ENCODE measurements around the gene TNK2.

DNA sequence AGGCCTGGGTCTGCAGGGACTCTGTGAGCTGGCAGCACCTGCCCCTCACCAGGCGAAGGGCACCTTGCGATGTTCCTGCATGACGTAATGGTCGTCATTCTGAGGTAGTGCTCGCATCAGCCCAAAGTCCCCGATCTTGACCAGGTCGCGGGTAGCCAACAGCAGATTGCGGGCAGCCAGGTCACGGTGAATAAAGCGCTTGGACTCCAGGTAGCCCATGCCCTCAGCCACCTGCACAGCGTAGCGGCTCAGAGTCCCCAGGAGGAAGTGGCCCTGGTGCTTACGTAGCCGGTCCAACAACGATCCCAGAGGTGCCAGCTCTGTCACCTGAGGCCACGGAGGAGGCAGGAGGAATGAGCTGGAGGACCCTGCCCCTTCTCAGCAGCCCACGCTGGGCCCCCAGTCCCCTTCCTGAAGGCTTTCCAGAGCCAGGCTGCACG is 26.3 kb downstream of the TNK2 start:
- TF ChIP-seq POLR2A (IDR thresholded peaks at IDR 0.05) (no peak), CTCF (IDR thresholded peaks at IDR 0.05) (no peak)

All from adrenal gland (tissue), 5 donors.